Coronary artery (tissue), 2 donors: ENCODE data around the gene IL6R.
A peak's percentile ranks its signal among the peaks of the same experiment; 100 is the strongest.

Source experiments
- DNase-seq: peaks from one replicate; pipeline ENCODE4 v3.0.0-alpha.2; 2017; ENCODE audit warnings: low spot score
- H3K27ac ChIP-seq, 2 donors: fragments of 200-600 bp; sonication (generic); one replicate each; pipeline ENCODE4 v1.5.1; 2016 to 2019
- H3K4me3 ChIP-seq: fragments of 200-600 bp; sonication (generic); 2 replicates; pipeline ENCODE4 v1.5.1; 2016; ENCODE audit warnings: mild to moderate bottlenecking, moderate library complexity
- TF ChIP-seq, protein P1 (sequence below): fragments of 200-600 bp; sonication (generic); IDR thresholded peaks from one replicate; pipeline ENCODE4 v1.5.1; 2019; ENCODE audit warnings: antibody characterized with exemption

The IL6R gene

DNA sequence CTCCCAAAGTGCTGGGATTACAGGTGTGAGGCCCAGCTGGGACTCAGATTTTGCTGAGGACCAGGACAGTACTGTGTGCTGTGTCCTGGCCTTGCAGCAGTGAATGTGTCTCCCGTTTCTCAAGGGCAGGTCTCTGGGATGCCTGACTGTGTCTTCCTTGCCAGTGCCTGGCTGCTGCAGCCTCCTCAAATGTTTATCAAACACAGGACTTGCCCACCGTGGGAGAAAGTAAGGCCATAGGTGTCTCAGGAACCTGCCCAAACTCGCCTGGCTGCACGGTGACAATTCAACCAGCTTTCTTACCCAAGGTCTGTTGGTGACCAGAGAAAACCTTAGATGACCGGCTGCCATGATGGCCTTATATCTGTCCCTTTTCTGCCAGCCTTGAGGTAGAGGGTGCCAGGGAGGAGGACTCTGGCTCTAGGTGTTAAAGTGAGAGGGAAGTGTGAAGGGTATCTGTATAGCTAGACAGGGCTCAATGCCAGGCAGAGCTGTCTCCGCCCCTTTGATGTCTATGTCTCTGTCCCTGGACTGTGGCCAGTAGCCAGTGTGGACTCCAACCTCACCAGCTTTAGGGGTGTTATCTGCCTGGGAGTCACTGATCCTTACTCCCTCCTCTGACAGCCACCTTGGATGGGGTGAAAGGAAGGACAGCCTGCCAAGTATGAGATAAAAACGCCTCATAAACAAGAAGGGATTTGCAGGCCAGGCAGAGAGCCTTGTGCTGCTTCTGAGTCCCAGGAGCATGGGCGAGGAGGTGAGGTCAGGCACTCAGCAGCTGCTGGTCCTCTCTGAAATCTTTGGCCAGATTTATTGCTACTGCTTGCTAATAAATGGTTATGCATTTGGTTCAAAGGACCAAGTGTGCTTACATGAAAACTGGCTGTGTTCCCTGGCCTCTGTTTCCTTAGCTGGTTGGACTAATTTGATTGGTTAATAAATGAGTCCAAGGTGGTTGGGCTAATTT is 22.3 kb downstream of the IL6R start:
- Histone ChIP-seq H3K4me3 (no peak overlapping the region), H3K27ac (peak overlapping the region; percentile 7 to 70)
- DNase-seq, result no peak
- TF ChIP-seq, protein P1, sequence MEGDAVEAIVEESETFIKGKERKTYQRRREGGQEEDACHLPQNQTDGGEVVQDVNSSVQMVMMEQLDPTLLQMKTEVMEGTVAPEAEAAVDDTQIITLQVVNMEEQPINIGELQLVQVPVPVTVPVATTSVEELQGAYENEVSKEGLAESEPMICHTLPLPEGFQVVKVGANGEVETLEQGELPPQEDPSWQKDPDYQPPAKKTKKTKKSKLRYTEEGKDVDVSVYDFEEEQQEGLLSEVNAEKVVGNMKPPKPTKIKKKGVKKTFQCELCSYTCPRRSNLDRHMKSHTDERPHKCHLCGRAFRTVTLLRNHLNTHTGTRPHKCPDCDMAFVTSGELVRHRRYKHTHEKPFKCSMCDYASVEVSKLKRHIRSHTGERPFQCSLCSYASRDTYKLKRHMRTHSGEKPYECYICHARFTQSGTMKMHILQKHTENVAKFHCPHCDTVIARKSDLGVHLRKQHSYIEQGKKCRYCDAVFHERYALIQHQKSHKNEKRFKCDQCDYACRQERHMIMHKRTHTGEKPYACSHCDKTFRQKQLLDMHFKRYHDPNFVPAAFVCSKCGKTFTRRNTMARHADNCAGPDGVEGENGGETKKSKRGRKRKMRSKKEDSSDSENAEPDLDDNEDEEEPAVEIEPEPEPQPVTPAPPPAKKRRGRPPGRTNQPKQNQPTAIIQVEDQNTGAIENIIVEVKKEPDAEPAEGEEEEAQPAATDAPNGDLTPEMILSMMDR, result no peak

DNA sequence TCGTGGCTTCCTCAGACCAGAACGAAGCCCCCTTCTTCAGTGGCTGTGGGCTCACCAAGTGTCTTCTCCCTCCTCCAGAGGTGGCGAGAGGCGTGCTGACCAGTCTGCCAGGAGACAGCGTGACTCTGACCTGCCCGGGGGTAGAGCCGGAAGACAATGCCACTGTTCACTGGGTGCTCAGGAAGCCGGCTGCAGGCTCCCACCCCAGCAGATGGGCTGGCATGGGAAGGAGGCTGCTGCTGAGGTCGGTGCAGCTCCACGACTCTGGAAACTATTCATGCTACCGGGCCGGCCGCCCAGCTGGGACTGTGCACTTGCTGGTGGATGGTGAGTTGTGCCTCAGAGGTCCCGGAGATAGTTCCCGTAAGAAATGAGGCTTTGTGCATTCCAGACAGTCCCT is 24.0 kb downstream of the IL6R start:
- TF ChIP-seq, protein P1, result no peak
- H3K4me3 ChIP-seq, result no peak overlapping the region
- no peak for DNase-seq
- H3K27ac ChIP-seq, result peak overlapping the region; percentile 21 to 28

DNA sequence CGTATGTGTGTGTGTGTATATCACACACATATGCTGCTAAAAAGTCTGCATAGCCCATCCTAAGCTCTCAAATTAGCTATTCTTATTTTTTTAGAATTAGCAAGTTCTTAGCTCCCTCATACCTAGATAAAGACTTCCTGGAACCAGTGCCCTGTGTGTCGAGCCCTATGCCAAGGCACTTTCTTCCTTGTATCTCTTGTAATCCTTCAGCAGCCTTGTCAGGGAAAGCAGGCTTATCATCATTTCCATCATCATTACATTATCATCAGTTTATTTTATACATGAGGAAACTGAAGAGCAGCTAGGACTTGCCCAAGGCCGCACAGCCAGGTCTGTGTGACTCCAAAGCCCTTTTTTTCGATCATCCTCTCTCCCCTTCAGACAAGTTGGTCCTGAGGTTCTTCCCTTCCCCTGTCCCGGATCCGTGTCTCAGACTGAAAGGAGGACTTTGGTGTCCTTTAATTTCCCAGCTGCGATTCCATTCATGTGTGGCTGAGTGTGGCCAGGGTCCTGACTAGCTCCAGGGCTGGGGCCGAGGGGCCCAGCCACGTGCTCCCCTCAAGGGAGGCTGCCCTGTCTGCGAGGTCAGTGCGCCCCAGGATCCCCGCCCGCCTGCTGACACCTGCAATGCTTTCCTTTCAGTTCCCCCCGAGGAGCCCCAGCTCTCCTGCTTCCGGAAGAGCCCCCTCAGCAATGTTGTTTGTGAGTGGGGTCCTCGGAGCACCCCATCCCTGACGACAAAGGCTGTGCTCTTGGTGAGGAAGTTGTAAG is 24.9 kb downstream of the IL6R start:
- no peak for DNase-seq
- TF ChIP-seq, protein P1, result no peak
- no peak overlapping the region for H3K27ac ChIP-seq
- no peak overlapping the region for H3K4me3 ChIP-seq

DNA sequence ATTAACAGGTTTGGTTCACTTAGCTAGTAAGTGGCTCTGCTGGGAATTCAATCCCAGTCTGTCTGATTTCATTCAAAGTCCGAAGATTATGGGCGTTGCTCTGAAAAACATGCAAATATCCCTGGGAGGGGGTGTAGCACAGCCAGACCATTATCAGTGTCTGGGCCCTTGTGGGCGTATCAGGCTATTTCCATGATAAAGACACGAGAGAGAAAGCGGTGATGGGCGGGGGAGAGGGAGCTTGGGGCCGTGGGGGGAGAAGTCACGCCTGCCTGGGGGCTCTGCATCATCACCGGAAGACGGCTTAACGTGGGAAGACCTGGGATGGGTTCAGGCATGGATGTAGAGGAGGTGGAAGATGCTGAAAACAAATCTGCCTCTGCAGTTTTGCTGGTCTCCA is 25.8 kb downstream of the IL6R start:
- Histone ChIP-seq H3K27ac (peak overlapping the region in 1 of 2 donors; percentile 6), H3K4me3 (no peak overlapping the region)
- TF ChIP-seq, protein P1, result no peak
- no peak for DNase-seq

DNA sequence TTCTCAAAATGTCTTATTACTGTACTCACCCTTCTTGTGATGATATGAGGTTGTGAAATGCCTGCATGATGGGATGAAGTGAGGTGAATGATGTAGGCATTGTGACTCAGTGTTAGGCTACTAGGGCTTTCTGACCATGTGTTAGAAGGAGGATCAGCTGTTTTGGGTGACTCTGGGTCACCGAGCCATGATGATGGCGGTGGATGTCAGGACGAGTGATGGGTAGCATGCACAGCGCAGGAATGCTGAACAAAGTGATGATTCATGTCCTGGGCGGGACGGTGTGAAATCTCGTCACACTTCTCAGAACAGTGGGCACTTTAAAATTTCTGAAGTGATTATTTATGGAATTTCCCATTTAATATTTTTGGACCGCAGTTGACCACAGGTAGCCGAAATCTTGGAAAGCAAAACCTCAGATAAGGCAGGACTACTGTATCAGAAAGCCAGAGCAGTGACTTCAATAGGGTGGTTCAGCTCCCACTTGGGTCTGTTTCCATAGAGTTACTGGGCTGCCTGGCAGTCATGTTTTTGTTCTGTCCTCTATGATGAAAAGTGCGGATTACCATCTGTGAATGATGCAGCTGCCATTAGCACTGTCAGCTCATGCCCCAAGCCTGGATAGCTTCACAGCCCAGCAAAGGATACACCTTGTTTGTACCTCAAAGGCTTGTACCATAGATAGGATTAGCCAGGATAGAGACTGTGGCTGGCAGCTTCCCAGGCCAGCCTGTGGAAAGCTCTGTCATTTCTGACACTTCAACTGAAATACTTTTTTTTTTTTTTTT is 26.6 kb downstream of the IL6R start:
- Histone ChIP-seq H3K27ac (peak overlapping the region; percentile 45 to 53), H3K4me3 (no peak overlapping the region)
- DNase-seq, result no peak
- TF ChIP-seq, protein P1, result no peak

DNA sequence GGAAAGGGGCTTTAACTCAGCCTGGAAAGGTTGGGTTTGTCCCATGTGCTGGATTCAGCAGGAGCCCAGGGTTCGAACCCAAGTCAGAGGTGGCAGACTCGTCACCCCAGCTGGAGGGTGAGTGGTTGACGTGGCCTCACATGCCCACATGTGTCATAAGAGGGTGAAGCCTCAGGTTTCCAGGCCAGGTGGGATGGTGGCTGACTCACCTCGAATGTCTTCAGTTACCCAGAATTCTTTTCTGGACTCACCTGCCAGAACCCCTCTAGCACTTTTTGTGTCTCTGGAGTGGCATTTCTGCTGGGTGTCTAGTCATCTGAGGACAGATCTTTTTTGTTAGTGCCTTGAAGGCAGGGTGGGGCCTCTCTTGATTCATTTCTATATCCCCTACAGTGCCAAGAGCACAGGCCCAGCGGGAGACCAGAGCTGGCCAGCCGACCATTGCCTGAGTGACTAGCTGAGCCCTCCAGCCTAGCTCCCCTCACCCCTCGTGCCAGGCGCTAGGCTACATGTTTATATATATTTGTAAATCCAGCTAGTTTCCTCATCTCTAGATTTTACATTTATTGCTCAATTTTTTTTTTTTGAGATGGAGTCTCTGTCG is 28.1 kb downstream of the IL6R start:
- TF ChIP-seq, protein P1, result no peak
- no peak overlapping the region for H3K4me3 ChIP-seq
- no peak for DNase-seq
- peak overlapping the region; percentile 72 to 81 for H3K27ac ChIP-seq
